ENCODE results near the gene P2RY14.

The P2RY14 gene

GRCh38 chr3:151213151-151213550, 65.2 kb downstream of the P2RY14 start:
- Histone ChIP-seq H4K20me1 (ENCODE audit: insufficient read depth, low read length) (no peaks in the 10 kb centered on the region), H3K36me3 (ENCODE audit: insufficient read depth, low read length) (no peaks in the 10 kb centered on the region), H3K27me3 (ENCODE audit: insufficient read depth, low read length, poor library complexity) (no peaks in the 10 kb centered on the region), H3K9ac (ENCODE audit: low read depth, low read length) (no peak overlapping the region), H3K27ac (ENCODE audit: low read length) (no peak overlapping the region), H2AFZ (ENCODE audit: low read depth, low read length) (no peak overlapping the region), H3K4me2 (ENCODE audit: insufficient read depth, low read length) (no peak overlapping the region), H3K4me3 (ENCODE audit: low read depth in 1 of 2, low read length in 2 of 2) (no peak overlapping the region), H3K9me3 (ENCODE audit: insufficient read depth, low read length, severe bottlenecking) (no peaks in the 10 kb centered on the region), H3K4me1 (ENCODE audit: insufficient read depth, low read length) (no peaks in the 10 kb centered on the region), H3K79me2 (ENCODE audit: insufficient read depth, low read length) (no peaks in the 10 kb centered on the region)
- TF ChIP-seq CTCF (IDR thresholded peaks at IDR 0.05; ENCODE audit: borderline replicate concordance, extremely low read depth, low read length, poor library complexity, severe bottlenecking) (no peak), EZH2 (IDR thresholded peaks at IDR 0.05; ENCODE audit: borderline replicate concordance, low read depth, low read length, severe bottlenecking) (no peak)
- DNase-seq (no peak), ATAC-seq (ENCODE audit: insufficient read depth, low read depth) (no peak)

GRCh38 chr3:151210676-151211381, 67.5 kb downstream of the P2RY14 start:
- H3K4me3 ChIP-seq (ENCODE audit: low read depth in 1 of 2, low read length in 2 of 2) = no peak overlapping the region
- H3K27ac ChIP-seq (ENCODE audit: low read length) = no peak overlapping the region
- H3K27me3 ChIP-seq (ENCODE audit: insufficient read depth, low read length, poor library complexity) = no peaks in the 10 kb centered on the region
- no peak for TF ChIP-seq EZH2 (IDR thresholded peaks at IDR 0.05; ENCODE audit: borderline replicate concordance, low read depth, low read length, severe bottlenecking)
- peak; percentile 23 for TF ChIP-seq CTCF (IDR thresholded peaks at IDR 0.05; ENCODE audit: borderline replicate concordance, extremely low read depth, low read length, poor library complexity, severe bottlenecking)
- H3K9me3 ChIP-seq (ENCODE audit: insufficient read depth, low read length, severe bottlenecking) = no peaks in the 10 kb centered on the region
- ATAC-seq (ENCODE audit: insufficient read depth, low read depth) (peak; percentile 62; the same call in 1 of the 3 replicates), DNase-seq (no peak)
- H3K9ac ChIP-seq (ENCODE audit: low read depth, low read length) = no peak overlapping the region
- H4K20me1 ChIP-seq (ENCODE audit: insufficient read depth, low read length) = no peaks in the 10 kb centered on the region
- H3K36me3 ChIP-seq (ENCODE audit: insufficient read depth, low read length) = no peaks in the 10 kb centered on the region
- H3K4me2 ChIP-seq (ENCODE audit: insufficient read depth, low read length) = no peak overlapping the region
- no peaks in the 10 kb centered on the region for H3K79me2 ChIP-seq (ENCODE audit: insufficient read depth, low read length)
- no peak overlapping the region for H2AFZ ChIP-seq (ENCODE audit: low read depth, low read length)
- no peaks in the 10 kb centered on the region for H3K4me1 ChIP-seq (ENCODE audit: insufficient read depth, low read length)

GRCh38 chr3:151209654-151210053, 68.7 kb downstream of the P2RY14 start:
- no peak for ATAC-seq (ENCODE audit: insufficient read depth, low read depth)

More at GRCh38 chr3:151209654-151210053, 68.7 kb downstream of the P2RY14 start:
- H2AFZ ChIP-seq (ENCODE audit: low read depth, low read length) = no peak overlapping the region
- H3K79me2 ChIP-seq (ENCODE audit: insufficient read depth, low read length) = no peaks in the 10 kb centered on the region
- H3K9ac ChIP-seq (ENCODE audit: low read depth, low read length) = no peak overlapping the region
- no peaks in the 10 kb centered on the region for H3K4me1 ChIP-seq (ENCODE audit: insufficient read depth, low read length)
- no peak for DNase-seq
- H3K27ac ChIP-seq (ENCODE audit: low read length) = no peak overlapping the region
- TF ChIP-seq CTCF (IDR thresholded peaks at IDR 0.05; ENCODE audit: borderline replicate concordance, extremely low read depth, low read length, poor library complexity, severe bottlenecking) (no peak), EZH2 (IDR thresholded peaks at IDR 0.05; ENCODE audit: borderline replicate concordance, low read depth, low read length, severe bottlenecking) (no peak)
- H3K9me3 ChIP-seq (ENCODE audit: insufficient read depth, low read length, severe bottlenecking) = no peaks in the 10 kb centered on the region
- no peaks in the 10 kb centered on the region for H3K27me3 ChIP-seq (ENCODE audit: insufficient read depth, low read length, poor library complexity)
- H3K36me3 ChIP-seq (ENCODE audit: insufficient read depth, low read length) = no peaks in the 10 kb centered on the region
- no peak overlapping the region for H3K4me3 ChIP-seq (ENCODE audit: low read depth in 1 of 2, low read length in 2 of 2)
- no peak overlapping the region for H3K4me2 ChIP-seq (ENCODE audit: insufficient read depth, low read length)
- no peaks in the 10 kb centered on the region for H4K20me1 ChIP-seq (ENCODE audit: insufficient read depth, low read length)

Data from DND-41 (cell line).